Fibroblast of skin of left quadriceps (primary cell): ENCODE results near the gene DMXL1.

Source experiments
- DNase-seq, 2 experiments: peaks; one replicate each; pipeline ENCODE4 v3.0.0-alpha.2; 2013; ENCODE audit warnings: low read depth in 2 of 2

Gene DMXL1

DNA sequence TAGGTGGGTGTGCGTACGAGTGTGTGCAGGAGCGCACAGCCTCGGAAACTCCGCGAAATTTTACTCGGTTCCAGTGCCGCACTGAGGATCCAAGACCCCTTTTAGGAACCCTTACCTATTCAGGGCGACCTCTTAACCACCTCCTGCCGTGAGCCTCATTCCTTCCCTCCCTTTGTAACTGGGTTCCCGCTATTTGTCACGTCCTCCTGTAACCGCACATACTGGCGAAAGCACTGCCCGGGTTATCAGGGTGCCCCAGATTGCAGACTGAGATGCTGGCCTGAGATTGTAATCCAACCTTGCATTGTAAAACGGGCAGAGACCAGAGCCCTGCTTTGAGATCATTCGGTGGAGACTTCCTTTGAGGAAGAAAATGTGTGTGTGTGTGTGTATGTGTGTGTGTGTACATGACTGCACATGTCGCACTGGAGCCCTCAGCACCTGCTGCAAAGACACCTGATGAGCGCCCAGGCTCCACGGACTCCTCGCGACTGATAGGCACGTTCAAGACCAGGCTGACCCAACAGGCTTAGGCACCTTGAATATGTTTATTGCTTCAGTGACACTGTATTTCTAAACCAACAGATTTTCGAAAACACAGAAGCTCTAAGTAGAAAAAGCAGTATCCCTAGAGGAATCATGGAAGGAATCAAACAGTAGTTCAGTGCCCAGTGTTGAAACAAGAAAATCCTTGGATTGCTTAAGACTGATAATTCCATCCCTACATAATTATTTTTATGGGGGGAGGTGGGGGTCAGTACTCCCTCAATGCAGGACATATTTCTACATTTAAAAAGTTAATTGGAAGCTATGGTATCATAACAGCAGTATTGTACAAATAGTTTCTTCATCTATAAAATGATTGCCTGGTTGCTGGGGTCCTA, 198.4 kb downstream of the DMXL1 start:
- DNase-seq = no peak

DNA sequence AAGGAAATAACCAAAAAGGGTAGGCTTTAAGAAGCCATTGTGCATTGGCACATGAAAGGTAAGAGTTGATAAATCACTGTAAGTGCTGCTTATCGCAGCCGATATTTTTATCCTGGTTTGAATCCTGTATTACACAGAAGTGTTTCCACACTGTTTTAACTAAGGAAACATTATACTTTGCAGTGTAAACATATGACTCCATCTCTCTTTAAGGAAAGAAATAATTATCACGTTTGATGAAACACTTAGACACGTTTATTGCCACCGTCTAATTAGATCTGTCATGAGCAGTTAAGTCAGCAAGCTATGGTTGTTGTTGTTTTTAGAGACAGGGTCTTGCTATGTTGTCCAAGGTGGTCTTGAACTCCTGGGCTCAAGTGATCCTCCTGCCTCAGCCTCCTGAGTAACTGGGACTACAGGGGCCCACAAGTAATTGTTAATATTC, 199.3 kb downstream of the DMXL1 start:
- DNase-seq = no peak

DNA sequence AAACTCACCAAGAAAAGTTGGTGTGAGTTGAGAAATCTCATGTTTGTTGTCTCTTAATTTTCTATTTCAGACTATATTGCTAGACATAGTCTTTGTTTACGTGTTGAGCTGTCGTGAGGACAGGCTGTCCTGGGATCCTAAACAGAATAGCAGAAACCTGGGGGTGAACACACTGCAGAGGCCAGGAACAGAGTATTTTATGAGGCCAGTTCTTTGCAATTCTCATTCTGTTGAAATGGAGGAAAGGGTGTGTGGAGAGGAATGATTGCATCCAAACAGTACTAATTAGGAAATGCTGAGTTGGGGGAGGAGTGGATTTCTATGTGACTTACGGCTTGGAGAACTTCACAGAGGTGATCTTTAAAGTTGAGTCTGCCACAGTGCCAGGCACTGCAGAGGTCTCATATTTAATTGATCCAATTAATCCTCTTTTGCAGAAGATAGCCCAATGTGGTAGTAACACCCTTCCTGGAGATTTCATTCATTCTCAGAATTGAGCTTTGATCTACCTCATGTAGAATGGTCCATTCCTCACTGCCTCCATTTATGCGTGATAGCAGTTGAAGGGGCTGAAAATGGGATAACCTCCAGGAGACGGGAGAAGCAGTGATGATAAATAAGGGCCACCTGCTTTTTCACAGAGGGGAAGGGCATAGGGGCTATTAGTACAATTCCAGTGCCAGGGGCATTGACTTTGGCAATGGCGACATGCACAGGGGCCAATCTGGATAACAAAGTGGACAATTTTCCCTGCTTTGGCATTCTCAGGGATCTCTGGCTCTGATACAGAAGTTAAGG, 200.3 kb downstream of the DMXL1 start:
- DNase-seq = no peak

DNA sequence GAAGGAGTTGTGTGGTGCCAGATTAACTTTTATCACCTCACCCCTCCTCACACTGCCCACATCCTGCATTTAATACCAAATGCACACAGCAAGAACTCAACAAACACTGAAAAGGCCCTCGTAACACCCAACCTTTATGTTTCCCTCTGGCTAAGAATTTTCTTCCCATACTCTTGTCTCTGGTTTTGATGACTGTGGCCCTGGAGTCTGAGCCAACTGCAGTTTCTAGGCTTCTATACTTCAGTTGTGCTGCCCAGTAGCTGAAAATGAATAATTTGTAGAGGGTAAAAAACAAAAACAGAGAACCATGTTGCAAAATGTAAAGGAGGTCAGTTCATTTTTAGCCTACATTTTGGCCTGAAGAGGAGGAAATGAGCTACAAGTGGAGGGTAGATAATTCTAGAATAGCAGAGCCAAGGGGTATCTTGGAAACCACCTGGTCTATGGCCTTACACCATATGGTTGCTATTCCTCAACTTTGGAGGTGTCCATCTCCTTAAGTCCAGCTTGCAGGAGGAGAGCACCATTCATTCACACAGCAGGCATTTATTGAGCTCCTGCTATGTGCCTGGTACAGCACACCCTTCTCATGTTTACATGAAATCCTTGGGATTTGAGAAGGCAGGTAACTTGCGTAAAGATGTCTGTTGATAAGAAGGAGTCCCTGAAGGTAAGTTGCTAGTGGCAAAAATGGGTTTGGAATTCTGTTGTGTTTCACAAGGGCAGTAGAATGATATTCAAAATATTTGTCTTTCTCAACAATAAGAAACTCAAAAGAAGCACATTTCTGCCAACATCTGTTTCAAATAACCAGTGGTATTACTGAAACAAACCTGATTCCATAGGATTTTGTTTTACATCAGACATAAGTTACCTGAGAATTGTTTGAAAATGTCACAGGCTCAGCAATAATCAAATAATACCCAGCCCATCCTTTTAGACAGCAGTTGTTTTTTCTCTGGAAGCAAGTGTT, 201.2 kb downstream of the DMXL1 start:
- no peak for DNase-seq

DNA sequence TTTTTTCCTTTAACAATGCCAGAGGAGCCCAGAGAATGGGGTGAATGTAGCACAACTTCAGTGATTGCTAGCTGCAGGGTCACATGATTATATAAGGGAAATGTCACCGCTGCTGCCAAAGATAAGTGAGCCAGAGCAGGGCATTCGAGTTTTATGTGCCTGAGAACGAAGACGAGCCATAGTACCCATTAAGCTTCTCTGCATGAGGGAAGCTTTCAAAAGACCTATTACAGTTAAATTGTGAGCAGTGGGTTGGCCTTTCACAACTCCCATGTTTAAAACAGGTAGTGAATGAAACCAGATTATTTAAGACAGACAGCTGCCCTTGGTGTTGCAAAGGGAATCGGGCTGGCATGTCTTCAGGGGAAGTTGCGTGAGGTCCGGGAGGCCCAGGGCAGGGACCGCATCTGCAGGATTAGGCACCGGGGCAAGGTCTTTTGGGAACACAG, 202.5 kb downstream of the DMXL1 start:
- DNase-seq = no peak

DNA sequence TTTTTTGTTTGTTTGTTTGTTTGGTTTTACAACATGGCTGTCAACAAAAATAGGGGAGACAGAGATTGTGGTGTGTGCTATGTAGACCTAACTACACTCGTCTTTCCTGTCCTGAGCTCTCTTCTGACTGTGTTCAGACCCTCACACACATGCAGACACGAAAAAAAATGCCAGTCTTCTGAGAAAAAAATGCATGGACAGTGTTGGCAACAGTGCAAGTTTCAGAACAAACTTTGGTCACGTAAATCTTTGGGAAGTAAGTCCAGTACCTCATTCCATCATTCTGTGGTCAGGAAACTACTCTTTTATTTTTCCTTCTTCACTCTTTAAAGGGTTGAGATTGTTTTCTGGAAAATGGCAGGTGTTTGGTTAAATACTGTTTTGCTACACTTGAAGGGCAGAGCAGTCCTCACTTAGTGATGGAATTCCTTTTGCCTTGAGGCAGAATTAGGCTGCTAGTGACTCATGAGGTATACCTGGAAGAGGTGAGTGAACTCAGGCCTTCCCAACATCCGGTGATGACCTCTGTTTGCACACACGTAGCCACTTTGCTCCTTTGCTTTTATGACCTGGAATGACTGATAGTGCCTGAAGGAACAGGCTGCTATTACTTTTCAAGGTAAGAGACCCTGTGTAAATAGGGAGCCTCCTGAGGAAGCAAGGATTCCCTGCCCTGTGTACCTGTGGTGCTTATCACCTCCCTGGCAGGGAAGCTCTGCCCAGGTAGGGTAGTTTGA, 203.3 kb downstream of the DMXL1 start:
- no peak for DNase-seq

- DNase-seq = peak; percentile 37 to 44
Observed at GRCh38 chr5:119274767-119275130, 203.9 kb downstream of the DMXL1 start.

GRCh38 chr5:119275146-119275545, 204.3 kb downstream of the DMXL1 start:
- no peak for DNase-seq

DNA sequence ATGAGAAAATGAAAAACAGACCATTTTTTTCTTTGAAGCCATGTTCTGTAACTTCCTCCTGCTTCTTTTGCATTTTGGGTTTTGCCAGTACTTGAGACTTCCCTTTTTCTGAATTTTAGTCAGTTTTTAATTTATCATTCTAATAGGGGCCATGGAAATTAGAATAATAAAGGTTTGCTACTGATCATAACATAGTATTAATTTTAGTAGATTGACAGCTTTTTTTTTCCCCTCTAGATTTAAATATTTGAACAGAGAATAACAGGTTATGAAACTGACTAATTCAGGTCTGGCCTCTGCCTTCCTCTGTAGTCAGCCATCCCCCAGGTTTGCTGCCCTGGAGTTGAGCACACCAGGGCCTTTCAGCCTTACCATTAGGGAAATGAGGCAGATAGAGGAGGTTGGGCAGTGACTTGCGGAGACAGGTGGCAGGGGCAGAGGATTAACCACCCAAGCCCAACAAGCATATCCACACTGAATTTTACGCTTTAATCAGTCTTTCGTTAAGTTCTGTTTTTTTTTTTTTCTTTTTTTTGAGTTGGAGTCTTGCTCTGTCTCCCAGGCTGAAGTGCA, 204.8 kb downstream of the DMXL1 start:
- no peak for DNase-seq

DNA sequence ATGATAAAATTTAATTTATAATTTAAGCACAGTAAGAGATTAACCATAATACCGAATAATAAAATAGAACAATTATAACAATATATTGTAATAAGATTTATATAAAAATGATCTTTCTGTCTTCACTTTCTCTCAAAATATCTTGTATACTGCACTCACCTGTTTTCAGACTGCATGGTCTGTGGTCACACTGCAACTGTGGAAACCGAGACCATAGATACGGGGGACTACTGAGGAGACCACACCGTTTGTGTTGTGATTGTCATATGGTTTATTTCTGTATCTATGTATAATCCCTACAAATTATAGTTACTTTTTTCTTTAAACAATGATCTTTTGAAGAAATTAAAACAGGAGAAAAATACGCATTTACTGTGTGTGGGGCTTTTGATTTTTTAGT, 206.1 kb downstream of the DMXL1 start:
- DNase-seq = no peak

DNA sequence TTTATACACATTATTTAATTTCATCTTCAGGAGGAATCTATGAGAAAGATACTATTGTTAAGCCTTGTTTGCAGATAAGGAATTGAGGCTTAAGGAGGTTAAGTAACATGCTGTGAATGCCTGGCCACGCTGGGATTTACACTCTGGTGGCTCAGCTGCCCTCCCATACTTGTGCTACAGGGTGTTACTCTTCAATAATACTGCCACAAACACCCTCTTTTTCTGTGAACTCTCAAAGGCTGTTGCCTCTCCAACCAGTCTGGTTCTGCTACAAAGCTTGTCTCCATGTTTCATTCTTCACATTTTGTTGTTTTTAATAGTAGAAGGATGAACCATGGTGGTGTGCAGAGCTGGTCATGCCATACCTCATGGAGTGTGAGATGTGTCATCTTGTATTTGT, 208.2 kb downstream of the DMXL1 start:
- no peak for DNase-seq

GRCh38 chr5:119280380-119280779, 209.5 kb downstream of the DMXL1 start:
- DNase-seq = no peak

GRCh38 chr5:119282628-119283027, 211.7 kb downstream of the DMXL1 start:
- DNase-seq = no peak

DNA sequence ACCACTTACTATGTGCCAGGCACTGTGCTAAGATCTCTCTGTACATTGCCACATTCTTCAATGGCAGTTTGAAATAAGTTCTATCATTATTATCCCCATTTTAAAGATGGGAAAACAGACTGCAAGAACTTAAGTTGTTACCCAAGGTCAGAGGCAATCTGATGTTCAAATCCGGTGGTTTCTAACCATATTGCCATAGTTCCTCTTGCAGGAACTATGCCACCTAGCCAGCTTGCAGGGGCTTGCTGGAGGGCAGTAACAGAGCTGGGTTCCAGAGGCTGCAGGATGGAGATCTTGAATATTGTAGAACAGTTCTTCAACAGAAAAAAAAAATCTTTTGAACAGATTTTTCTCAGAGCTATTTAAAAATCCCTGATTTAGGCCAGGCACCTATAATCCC, 213.1 kb downstream of the DMXL1 start:
- DNase-seq = no peak

DNA sequence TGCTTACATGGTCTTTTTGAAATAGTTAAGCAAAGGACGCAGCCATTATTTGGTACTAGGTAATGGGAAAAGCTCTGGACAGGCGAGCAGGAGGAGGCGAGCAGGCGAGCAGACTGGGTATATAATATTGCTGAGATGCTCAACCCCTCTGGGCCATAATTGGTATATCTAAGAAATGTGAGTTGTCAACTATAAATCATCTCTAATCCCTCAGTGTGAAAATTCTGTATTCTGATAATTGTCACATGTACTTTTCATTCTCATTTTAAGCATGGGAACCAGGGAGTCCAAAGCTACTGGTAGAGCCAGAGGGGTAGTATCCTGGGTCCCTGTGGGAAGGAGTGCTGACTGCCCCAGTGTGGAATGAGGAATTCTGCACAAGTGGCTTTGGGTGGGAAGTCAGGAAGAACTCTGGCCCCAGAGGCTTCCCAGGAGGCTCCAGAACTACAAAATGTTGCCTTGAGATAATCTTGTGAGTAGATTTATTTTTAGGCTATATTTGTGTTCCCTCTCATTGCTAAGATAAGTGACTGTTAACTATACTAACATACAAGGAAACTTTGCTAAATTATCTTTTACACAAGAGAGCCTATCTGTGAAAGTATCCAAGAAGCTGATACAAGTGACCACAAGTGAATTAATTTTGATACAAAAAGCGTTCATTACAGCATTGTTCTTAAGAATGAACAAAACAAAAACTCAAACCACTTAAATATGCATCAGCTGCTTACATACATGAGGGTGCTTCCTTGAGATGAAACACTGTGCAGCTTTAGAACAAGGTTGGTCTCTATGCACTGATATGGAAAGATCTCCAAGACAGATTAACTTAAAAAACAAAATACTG, 214.4 kb downstream of the DMXL1 start:
- no peak for DNase-seq

DNA sequence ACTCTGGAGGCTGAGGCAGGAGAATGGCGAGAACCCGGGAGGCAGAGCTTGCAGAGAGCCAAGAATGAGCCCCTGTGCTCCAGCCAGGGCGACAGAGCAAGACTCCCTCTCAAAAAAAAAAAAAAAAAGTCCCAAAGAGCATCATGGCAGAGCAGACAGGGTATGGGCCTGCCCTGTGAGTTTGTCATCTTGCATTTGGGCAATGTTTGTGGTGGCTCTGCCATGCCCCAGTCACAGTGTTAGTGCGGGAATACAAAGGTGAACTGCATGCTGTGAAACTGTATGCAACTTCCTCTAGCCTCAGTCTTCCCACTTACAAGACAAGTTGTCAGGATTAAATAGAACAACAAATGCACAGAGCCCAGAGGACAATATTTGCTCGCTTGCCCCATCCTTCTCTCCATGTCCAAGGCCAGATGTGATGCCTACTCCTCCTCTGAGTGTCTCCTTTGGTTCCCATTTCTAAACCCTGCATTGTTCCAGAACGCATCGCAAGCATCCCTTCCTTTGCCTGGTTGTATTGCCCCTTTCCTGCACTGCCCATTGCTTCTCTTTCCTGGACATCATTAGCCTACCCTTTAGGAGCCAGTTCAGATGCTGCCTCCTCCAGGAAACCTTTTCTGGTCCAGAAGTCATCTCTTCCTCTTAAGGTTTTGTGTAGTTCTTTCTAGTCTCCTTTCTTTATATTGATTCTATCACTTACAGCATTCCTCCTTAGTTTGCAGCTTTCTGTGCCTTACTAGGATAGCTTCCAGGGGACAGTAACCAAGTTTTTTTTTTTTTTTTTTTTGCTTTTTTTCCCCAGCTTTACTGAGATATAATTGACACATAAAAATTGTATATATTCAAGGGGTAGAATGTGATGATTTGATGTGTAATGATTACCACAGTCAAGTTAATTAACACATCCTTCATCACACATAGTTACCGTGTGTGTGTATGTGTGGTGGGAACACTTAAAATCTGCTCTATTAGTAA, 215.9 kb downstream of the DMXL1 start:
- DNase-seq = no peak

DNA sequence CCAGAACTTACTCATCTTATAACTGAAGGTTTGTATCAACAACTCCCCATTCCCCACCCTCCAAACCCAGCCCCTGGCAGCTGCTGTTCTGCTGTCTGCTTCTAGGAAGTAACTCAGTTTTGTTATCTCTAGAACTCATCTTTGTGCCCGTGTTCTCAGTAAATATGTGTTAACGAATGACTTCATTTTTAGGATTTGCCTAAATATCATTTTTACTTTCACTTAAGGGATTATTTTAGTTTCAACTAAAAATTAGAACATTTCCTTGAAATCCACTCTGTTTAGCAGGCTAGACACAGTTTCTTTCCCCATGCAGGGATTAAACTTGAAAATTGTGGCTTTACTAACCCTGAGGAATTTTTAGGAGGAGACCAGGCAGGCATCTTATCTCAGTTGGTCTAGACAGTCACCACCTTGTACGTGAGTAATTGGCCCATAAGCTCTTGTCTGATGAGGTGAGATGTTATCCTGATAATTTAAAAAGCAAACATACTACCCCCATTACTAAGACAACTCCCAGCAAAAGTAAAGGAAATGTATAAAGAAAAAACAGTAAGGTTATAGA, 216.7 kb downstream of the DMXL1 start:
- no peak for DNase-seq

DNA sequence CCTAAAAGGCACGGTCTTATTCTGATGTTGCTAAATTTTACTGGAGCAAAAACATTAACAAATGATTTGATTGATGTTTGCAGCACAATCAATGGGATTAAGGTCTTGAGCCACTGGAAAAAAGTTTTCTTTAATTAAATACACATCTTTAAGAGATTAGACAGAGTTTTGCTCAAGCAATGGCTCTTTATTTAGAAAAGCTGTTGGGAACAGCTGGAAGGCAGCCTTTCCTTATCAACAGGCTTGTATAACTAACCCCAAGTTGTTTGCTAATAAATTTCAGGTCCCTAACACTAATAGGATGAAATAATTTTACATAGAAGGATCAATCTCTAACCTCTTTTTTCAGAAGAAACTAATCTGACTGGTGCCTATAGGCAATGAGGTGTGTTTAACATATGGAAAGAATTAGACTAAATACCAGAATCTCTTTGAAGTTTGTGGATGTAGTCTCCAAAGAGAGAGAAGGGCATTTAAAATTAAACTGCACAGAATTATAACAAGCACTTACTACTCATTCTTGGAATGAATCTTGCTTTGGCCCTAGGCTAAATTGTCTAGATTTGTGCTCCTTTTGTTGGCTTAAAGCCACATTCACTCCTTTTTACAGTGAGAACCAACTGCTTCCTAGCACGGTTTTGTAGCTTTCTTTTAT, 217.6 kb downstream of the DMXL1 start:
- no peak for DNase-seq
